ENCODE measurements around the gene PEPD.
A peak's percentile ranks its signal among the peaks of the same experiment; 100 is the strongest.

Gene PEPD

DNA sequence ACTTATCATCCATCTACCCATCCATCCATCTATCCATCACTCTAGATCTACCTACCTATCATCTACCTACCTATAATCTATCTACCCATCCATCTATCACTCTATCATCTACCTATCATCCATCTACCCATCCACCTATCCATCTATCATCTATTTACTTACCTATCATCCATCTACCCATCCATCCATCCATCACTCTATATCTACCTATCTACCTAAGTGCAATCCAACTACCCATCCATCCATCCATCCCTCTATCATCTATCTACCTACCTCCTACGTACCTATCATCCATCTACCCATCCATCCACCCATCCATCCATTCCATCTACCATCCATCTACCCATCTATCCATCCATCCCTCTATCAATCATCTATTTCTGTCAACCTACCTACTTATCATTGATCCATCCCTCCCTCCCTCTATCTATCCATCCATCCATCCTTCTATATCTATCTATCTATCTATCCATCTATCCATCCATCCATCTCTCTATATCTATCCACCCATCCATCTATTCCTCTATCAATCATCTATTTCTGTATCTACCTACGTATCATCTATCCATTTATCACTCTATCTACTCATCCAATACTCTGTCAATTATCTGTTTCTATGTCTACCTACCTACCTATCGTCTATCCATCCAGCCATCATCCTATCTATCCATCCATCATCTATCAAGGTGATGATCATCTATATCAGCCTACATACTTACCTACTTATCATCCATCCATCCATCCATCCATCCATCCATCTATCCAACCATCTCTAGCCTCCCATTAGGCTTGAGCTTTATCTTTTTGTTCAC lies 99.0 kb downstream of the PEPD start:
- no peak for DNase-seq (ENCODE audit: low read depth)

DNA sequence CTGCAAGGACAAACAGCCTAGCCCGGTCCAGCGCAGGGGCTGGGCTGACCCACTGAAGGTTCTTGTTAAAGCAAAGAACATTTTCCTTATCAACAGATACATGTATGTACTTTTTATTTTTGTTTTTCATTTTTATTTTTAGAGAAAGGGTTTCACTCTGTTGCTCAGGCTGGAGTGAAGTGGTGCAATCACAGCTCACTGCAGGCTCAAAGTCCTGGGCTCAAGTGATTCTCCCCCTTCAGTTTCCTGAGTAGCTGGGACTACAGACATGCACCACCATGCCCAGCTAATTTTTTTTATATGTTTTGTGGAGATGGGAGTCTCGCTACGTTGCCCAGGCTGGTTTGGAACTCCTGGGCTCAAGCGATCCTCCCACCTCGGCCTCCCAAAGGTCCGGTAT lies 100.2 kb downstream of the PEPD start:
- DNase-seq (ENCODE audit: low read depth) = no peak

GRCh38 chr19:33420821-33421220 lies 100.8 kb downstream of the PEPD start:
- DNase-seq (ENCODE audit: low read depth) = no peak

DNA sequence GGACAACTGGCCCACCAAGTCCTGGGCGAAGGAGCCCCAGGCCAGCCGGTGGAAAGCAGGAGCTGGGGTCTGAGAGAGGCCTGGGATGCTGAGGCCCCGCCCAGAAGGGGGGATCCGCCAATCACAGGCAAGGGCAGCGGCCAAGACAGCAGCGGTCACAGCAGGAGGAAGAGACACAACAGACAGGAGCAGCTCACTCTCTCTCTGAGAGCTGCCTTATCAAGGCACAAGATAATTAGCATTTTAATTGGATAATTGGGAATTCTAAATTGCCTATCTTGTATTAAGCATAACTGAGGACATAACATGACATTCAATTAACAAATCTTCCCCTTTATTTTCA lies 101.8 kb downstream of the PEPD start:
- no peak for DNase-seq (ENCODE audit: low read depth)

DNA sequence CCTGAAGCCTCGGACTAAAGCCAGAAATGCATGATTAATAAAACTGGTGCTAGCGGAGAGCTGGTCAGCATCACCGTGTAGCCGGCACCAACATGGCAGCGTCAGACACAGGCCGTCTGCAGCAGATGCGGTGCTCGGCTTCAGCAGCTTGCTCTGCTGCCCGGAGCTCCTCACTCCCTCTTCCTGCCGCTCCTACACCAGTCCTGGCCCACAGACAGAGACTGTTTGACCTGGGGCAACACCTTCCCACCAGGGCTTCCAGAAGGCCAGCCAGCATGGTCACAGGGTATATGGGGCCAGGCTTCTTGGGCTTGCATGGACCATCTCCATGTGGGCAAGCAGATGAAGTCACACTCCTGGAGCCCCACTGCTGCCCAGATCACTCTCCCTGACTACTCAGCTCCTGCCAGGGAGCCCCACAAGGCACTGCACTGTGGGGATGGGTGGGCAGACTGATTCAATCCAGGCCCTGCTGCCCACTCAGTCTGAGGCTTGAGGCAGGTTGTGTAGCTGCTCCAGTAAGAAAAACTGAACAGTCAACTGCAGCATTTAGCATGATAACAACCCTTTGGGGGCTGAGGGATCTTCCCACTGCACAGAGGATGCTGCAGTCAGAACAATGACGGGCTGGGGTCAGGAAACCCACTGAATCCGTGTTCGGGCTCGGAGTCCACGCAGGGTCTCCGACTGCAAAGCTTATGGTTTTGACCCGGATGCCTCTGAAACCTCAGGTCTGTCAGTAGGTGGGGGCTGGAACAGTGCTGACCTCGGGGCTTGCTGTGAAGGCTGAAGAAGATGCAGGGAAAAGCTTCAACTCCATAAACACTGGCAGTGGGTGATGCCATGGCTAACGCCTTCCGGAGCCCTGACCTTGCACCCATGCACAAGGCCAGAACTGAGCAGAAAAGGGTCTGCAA lies 102.5 kb downstream of the PEPD start:
- no peak for DNase-seq (ENCODE audit: low read depth)

DNA sequence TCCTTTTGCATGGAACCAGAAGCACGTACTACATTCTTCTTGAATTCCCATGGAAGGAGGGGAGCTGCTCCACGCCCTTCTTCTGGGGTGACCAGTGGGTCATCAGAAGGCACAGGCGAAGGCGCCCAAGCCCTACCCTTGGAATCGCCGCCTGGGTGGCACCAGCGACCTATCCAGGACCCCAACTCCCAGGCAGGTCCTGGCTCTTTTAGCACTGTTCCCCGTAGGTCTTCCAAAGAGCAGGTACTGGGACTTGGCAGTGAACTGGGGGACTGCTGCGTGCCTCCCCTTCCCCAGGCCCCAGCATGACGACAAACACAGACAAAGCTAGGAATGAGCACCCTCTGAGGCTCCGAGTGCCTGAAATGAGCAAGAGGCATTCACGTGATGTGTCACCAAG lies 103.1 kb downstream of the PEPD start:
- DNase-seq (ENCODE audit: low read depth) = no peak

GRCh38 chr19:33417751-33418150 lies 103.8 kb downstream of the PEPD start:
- no peak for DNase-seq (ENCODE audit: low read depth)

GRCh38 chr19:33416307-33417215 lies 105.0 kb downstream of the PEPD start:
- DNase-seq (ENCODE audit: low read depth) = peak; percentile 30

- no peak for DNase-seq (ENCODE audit: low read depth)
Observed at GRCh38 chr19:33414667-33415605, 106.7 kb downstream of the PEPD start.

DNA sequence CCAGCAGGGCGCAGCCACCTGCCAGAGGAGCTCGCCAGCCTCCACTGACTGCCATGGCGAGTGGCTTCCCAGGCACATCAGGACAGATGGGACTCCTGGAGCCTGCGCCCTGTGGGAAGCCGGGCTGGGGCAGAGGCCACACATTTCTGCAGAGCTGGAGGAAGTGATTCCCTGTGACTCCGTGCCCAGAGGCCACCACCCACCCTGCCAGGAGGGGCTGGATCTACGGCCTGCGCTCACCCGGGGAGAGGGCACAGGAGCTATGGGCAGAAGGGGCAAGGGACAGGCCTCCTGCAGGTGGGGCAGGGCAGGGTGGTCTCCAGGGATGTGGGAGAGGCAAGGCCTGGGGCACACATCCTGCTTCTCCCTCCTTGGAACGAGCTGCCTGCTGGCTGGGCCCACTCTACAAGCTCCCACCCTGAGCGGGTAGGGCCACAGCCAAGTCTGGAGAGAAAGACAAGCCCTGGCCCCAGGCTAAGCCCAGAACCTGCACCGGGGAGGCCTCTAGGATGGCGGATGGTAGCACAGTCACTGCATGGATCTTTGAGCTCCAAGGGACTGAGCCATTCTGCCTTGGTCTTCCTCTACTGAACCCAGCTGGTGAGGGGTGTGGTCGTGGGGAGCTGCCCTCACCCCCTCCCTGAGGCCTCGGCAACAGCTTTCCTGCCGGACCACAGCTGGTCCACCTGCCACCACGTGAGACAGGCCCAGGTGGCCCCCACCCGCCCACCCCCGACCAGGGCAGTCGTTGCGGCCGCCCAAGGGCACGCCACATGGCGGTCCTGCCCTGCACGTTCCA lies 107.5 kb downstream of the PEPD start:
- DNase-seq (ENCODE audit: low read depth) = no peak

DNA sequence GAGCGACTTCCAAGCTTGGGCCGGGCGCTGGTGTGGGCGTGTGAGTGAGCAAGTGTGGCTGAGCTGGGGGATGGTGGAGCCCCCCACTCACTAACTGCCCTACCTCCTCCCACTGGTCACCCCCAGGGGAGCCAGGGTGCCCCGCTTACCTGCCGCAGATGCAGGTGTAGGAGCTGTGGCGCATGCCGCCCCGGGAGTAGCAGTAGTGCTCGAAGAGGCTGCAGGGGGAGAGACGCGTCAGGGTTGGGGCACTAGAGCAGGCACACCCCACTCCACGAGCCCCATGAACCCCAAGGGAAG lies 108.2 kb downstream of the PEPD start:
- no peak for DNase-seq (ENCODE audit: low read depth)

- no peak for DNase-seq (ENCODE audit: low read depth)
Observed at GRCh38 chr19:33412601-33413425, 108.8 kb downstream of the PEPD start.

- DNase-seq (ENCODE audit: low read depth) = no peak
Observed at GRCh38 chr19:33411621-33412180, 109.9 kb downstream of the PEPD start.

DNA sequence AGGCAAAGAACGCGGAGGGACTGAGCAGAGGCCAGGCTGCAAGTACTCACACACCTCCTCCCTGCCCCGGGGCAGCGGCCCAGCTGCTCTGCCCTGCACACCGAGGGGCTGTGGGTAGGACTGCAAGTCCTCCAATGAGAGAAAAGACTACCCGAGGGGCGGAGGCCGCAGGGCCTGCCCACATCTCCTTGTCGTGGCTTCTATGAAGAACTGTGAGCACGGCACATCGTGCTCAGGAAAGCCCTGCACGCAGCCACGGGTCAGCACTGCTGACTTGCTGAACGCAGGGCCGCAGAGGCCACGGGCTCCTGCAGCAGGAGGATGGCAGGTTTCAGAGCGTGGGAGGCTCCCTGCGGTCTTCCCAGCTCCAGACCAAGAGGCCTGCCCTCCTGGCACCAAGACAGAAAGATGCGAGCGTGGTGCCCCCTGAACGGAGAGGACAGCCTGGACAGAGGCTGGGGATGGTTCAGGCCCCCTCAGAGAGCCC lies 110.6 kb downstream of the PEPD start:
- DNase-seq (ENCODE audit: low read depth) = no peak

DNA sequence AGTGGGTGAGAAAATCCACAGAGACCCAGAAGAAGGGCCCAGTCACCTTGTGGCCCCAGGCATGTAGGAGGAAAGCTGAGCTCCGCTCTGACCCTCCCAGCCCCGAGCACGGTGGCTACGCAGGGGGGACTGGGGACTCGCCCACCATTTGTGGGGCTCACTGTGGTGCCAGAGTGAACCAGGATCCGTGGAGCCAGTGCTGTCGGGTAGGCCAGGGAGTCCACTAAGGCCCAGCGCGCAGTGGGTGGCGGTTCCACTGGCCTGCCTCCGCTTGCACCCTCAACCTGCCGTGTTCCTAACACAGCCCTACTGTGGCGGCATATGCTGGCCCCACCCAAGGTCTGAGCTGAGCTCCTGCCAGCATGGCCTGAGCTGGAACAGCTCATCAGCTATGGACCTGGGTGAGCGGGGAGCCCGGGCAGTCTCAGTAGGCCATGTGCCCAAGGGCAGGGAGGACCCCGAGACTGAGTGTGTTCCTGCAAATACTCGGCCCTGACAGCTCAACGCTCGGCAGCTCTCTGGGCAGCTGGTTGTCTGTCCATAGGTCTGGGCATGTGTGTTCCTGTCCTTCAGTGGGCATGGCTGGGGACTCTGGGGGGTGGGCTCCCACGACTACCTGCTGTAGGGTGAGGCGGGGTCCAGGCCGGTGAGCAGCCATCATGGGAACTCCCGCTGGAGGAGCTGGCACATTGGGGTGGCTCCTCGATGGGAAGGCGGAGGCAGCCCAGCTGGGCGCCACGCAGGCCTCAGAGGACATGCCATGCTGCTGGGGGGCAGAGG lies 111.5 kb downstream of the PEPD start:
- DNase-seq (ENCODE audit: low read depth) = no peak

- DNase-seq (ENCODE audit: low read depth) = no peak
Observed at GRCh38 chr19:33408538-33409434, 112.8 kb downstream of the PEPD start.

- DNase-seq (ENCODE audit: low read depth) = no peak
Observed at GRCh38 chr19:33408116-33408515, 113.5 kb downstream of the PEPD start.
